Mucosa of stomach (tissue), 1 donor: ENCODE results near the gene LDLRAD1.
"Not testable (repeated sequence)": the region's sequence is repeated elsewhere in the genome, so short reads cannot be mapped to it uniquely, and the experiment has no call there.

Experiments
- H3K27me3 ChIP-seq: one replicate; pipeline ENCODE4 v1.7.0; 2013; ENCODE audit warnings: mild to moderate bottlenecking, low read length; ENCODE audit not compliant: control insufficient read depth, insufficient read depth
- H3K36me3 ChIP-seq: one replicate; pipeline ENCODE4 v1.7.0; 2013; ENCODE audit warnings: low read length; ENCODE audit not compliant: control insufficient read depth, insufficient read depth
- H3K4me1 ChIP-seq: one replicate; pipeline ENCODE4 v1.7.0; 2013; ENCODE audit warnings: mild to moderate bottlenecking, low read length; ENCODE audit not compliant: control insufficient read depth, insufficient read depth
- H3K4me3 ChIP-seq: one replicate; pipeline ENCODE4 v1.7.0; 2013; ENCODE audit warnings: low read length
- H3K9ac ChIP-seq: one replicate; pipeline ENCODE4 v1.7.0; 2013; ENCODE audit warnings: mild to moderate bottlenecking, low read length, moderate library complexity
- H3K9me3 ChIP-seq: one replicate; pipeline ENCODE4 v1.7.0; 2013; ENCODE audit warnings: mild to moderate bottlenecking, low read length, moderate library complexity; ENCODE audit not compliant: control insufficient read depth
- donor health status: Pancreatic carcinoma.

The LDLRAD1 gene

GRCh38 chr1:53981220-53981619 lies 36.8 kb downstream of the LDLRAD1 start:
- no peaks in the 10 kb centered on the region for H3K27me3 ChIP-seq
- H3K9me3 ChIP-seq = no peaks in the 10 kb centered on the region
- peaks cover 12% of the 10 kb centered on the region for H3K4me1 ChIP-seq
- H3K4me3 ChIP-seq = no peak overlapping the region
- H3K36me3 ChIP-seq = no peaks in the 10 kb centered on the region
- no peak overlapping the region for H3K9ac ChIP-seq

- Histone ChIP-seq H3K27me3 (no peaks in the 10 kb centered on the region), H3K9me3 (no peaks in the 10 kb centered on the region), H3K36me3 (no peaks in the 10 kb centered on the region), H3K4me1 (peaks cover 12% of the 10 kb centered on the region), H3K9ac (no peak overlapping the region), H3K4me3 (no peak overlapping the region)
Measured at GRCh38 chr1:53979712-53980450, 38.1 kb downstream of the LDLRAD1 start.

- H3K36me3 ChIP-seq = no peaks in the 10 kb centered on the region
- no peak overlapping the region for H3K4me3 ChIP-seq
Measured at GRCh38 chr1:53975861-53976260, 42.1 kb downstream of the LDLRAD1 start.

GRCh38 chr1:53971718-53972117 lies 46.3 kb downstream of the LDLRAD1 start:
- no peaks in the 10 kb centered on the region for H3K4me1 ChIP-seq
- no peaks in the 10 kb centered on the region for H3K36me3 ChIP-seq
- no peaks in the 10 kb centered on the region for H3K9me3 ChIP-seq
- no peaks in the 10 kb centered on the region for H3K27me3 ChIP-seq
- no peak overlapping the region for H3K9ac ChIP-seq
- H3K4me3 ChIP-seq = no peak overlapping the region

More at GRCh38 chr1:53975861-53976260, 42.1 kb downstream of the LDLRAD1 start:
- Histone ChIP-seq H3K9me3 (no peaks in the 10 kb centered on the region), H3K4me1 (no peaks in the 10 kb centered on the region), H3K9ac (no peak overlapping the region), H3K27me3 (no peaks in the 10 kb centered on the region)

GRCh38 chr1:53969323-53969722 lies 48.7 kb downstream of the LDLRAD1 start:
- H3K4me3 ChIP-seq, H3K4me1 ChIP-seq, H3K27me3 ChIP-seq, H3K9ac ChIP-seq, H3K36me3 ChIP-seq, H3K9me3 ChIP-seq: not testable (repeated sequence)

- no peak overlapping the region for H3K4me3 ChIP-seq
- no peaks in the 10 kb centered on the region for H3K27me3 ChIP-seq
- no peaks in the 10 kb centered on the region for H3K9me3 ChIP-seq
- H3K4me1 ChIP-seq = no peaks in the 10 kb centered on the region
- no peak overlapping the region for H3K9ac ChIP-seq
- H3K36me3 ChIP-seq = no peaks in the 10 kb centered on the region
Measured at GRCh38 chr1:53968125-53968513, 49.9 kb downstream of the LDLRAD1 start.

- Histone ChIP-seq H3K36me3 (no peaks in the 10 kb centered on the region), H3K27me3 (no peaks in the 10 kb centered on the region)
Measured at GRCh38 chr1:53967409-53968124, 50.4 kb downstream of the LDLRAD1 start.

GRCh38 chr1:53966794-53967193 lies 51.2 kb downstream of the LDLRAD1 start:
- H3K9ac ChIP-seq = no peak overlapping the region
- H3K36me3 ChIP-seq = no peaks in the 10 kb centered on the region
- no peak overlapping the region for H3K4me3 ChIP-seq

More at GRCh38 chr1:53967409-53968124, 50.4 kb downstream of the LDLRAD1 start:
- H3K9me3 ChIP-seq = no peaks in the 10 kb centered on the region
- H3K9ac ChIP-seq = no peak overlapping the region
- no peaks in the 10 kb centered on the region for H3K4me1 ChIP-seq
- H3K4me3 ChIP-seq = no peak overlapping the region

GRCh38 chr1:53964109-53964508 lies 53.9 kb downstream of the LDLRAD1 start:
- Histone ChIP-seq H3K9ac (no peak overlapping the region), H3K36me3 (no peaks in the 10 kb centered on the region), H3K9me3 (no peaks in the 10 kb centered on the region), H3K4me3 (no peak overlapping the region), H3K4me1 (no peaks in the 10 kb centered on the region), H3K27me3 (no peaks in the 10 kb centered on the region)

More at GRCh38 chr1:53966794-53967193, 51.2 kb downstream of the LDLRAD1 start:
- Histone ChIP-seq H3K9me3 (no peaks in the 10 kb centered on the region), H3K27me3 (no peaks in the 10 kb centered on the region), H3K4me1 (no peaks in the 10 kb centered on the region)

GRCh38 chr1:53963460-53963859 lies 54.5 kb downstream of the LDLRAD1 start:
- Histone ChIP-seq H3K27me3 (no peaks in the 10 kb centered on the region), H3K9ac (no peak overlapping the region), H3K9me3 (no peaks in the 10 kb centered on the region), H3K4me1 (no peaks in the 10 kb centered on the region), H3K36me3 (no peaks in the 10 kb centered on the region), H3K4me3 (no peak overlapping the region)

GRCh38 chr1:53962395-53962794 lies 55.6 kb downstream of the LDLRAD1 start:
- Histone ChIP-seq H3K9me3 (no peaks in the 10 kb centered on the region), H3K27me3 (no peaks in the 10 kb centered on the region), H3K4me3 (no peak overlapping the region), H3K36me3 (no peaks in the 10 kb centered on the region), H3K4me1 (peaks cover 1% of the 10 kb centered on the region), H3K9ac (no peak overlapping the region)

- Histone ChIP-seq H3K4me3 (no peak overlapping the region), H3K9me3 (no peaks in the 10 kb centered on the region), H3K4me1 (peaks cover 10% of the 10 kb centered on the region), H3K9ac (no peak overlapping the region), H3K36me3 (no peaks in the 10 kb centered on the region), H3K27me3 (no peaks in the 10 kb centered on the region)
Measured at GRCh38 chr1:53959664-53960250, 58.2 kb downstream of the LDLRAD1 start.
